ENCODE measurements around the gene FGB.
"Not testable (repeated sequence)": the region's sequence is repeated elsewhere in the genome, so short reads cannot be mapped to it uniquely, and the experiment has no call there.

The FGB gene

GRCh38 chr4:154590329-154591006 is 27.7 kb downstream of the FGB start, which contains the start of gene FGA:
FGA (minus strand) TSS chr4:154590742; CDS start chr4:154590687, 55 bp downstream.
- no peaks in the 10 kb centered on the region for H3K4me1 ChIP-seq
- no peak within 1 kb of the TSS for H3K9ac ChIP-seq
- no peak within 1 kb of the TSS for H3K4me3 ChIP-seq (ENCODE audit: low read depth, low read length)
- H3K9me3 ChIP-seq (ENCODE audit: control insufficient read depth, low read length) = no peaks in the 10 kb centered on the region
- no peaks in the 10 kb centered on the region for H3K27me3 ChIP-seq (ENCODE audit: control insufficient read depth, insufficient read depth, low read length)
- H3K79me2 ChIP-seq = no peaks in the 10 kb centered on the region
- no peak within 1 kb of the TSS for H2AFZ ChIP-seq
- H3K36me3 ChIP-seq (ENCODE audit: control insufficient read depth, insufficient read depth, low read length) = no peaks in the 10 kb centered on the region
- no peak for TF ChIP-seq CTCF (IDR thresholded peaks at IDR 0.05)
- no peak within 1 kb of the TSS for H3K4me2 ChIP-seq (ENCODE audit: low read length)
- H3K27ac ChIP-seq = no peak within 1 kb of the TSS

- Histone ChIP-seq H2AFZ (no peak overlapping the region), H3K27ac (no peak overlapping the region), H3K9ac (no peak overlapping the region), H3K27me3 (ENCODE audit: control insufficient read depth, insufficient read depth, low read length) (no peaks in the 10 kb centered on the region), H3K4me1 (no peaks in the 10 kb centered on the region), H3K79me2 (no peaks in the 10 kb centered on the region), H3K4me2 (ENCODE audit: low read length) (no peak overlapping the region), H3K36me3 (ENCODE audit: control insufficient read depth, insufficient read depth, low read length) (no peaks in the 10 kb centered on the region), H3K4me3 (ENCODE audit: low read depth, low read length) (no peak overlapping the region), H3K9me3 (ENCODE audit: control insufficient read depth, low read length) (no peaks in the 10 kb centered on the region)
- TF ChIP-seq CTCF (IDR thresholded peaks at IDR 0.05) = no peak
These were observed 29.1 kb downstream of the FGB start for GRCh38 chr4:154591890-154592289.

GRCh38 chr4:154593868-154594267 is 31.1 kb downstream of the FGB start:
- no peak for TF ChIP-seq CTCF (IDR thresholded peaks at IDR 0.05)
- H3K27ac ChIP-seq = no peak overlapping the region
- H2AFZ ChIP-seq = no peak overlapping the region
- H3K27me3 ChIP-seq (ENCODE audit: control insufficient read depth, insufficient read depth, low read length) = no peaks in the 10 kb centered on the region
- no peaks in the 10 kb centered on the region for H3K4me1 ChIP-seq
- no peaks in the 10 kb centered on the region for H3K79me2 ChIP-seq
- no peak overlapping the region for H3K9ac ChIP-seq
- no peaks in the 10 kb centered on the region for H3K36me3 ChIP-seq (ENCODE audit: control insufficient read depth, insufficient read depth, low read length)
- H3K9me3 ChIP-seq (ENCODE audit: control insufficient read depth, low read length) = no peaks in the 10 kb centered on the region
- H3K4me3 ChIP-seq (ENCODE audit: low read depth, low read length) = no peak overlapping the region
- no peak overlapping the region for H3K4me2 ChIP-seq (ENCODE audit: low read length)

GRCh38 chr4:154594343-154594742 is 31.5 kb downstream of the FGB start:
- H3K9me3 ChIP-seq (ENCODE audit: control insufficient read depth, low read length); H3K27ac ChIP-seq; H3K4me2 ChIP-seq (ENCODE audit: low read length); H3K27me3 ChIP-seq (ENCODE audit: control insufficient read depth, insufficient read depth, low read length); H2AFZ ChIP-seq; H3K36me3 ChIP-seq (ENCODE audit: control insufficient read depth, insufficient read depth, low read length); H3K79me2 ChIP-seq; H3K4me3 ChIP-seq (ENCODE audit: low read depth, low read length); H3K4me1 ChIP-seq; H3K9ac ChIP-seq: not testable (repeated sequence)

- no peaks in the 10 kb centered on the region for H3K79me2 ChIP-seq
- no peaks in the 10 kb centered on the region for H3K4me1 ChIP-seq
- H2AFZ ChIP-seq = no peak overlapping the region
- no peaks in the 10 kb centered on the region for H3K36me3 ChIP-seq (ENCODE audit: control insufficient read depth, insufficient read depth, low read length)
- TF ChIP-seq CTCF (IDR thresholded peaks at IDR 0.05) = no peak
- no peak overlapping the region for H3K9ac ChIP-seq
- no peak overlapping the region for H3K4me3 ChIP-seq (ENCODE audit: low read depth, low read length)
- H3K27me3 ChIP-seq (ENCODE audit: control insufficient read depth, insufficient read depth, low read length) = no peaks in the 10 kb centered on the region
- H3K27ac ChIP-seq = no peak overlapping the region
- H3K9me3 ChIP-seq (ENCODE audit: control insufficient read depth, low read length) = no peaks in the 10 kb centered on the region
- no peak overlapping the region for H3K4me2 ChIP-seq (ENCODE audit: low read length)
These were observed 33.0 kb downstream of the FGB start for GRCh38 chr4:154595807-154596206.

GRCh38 chr4:154597281-154597680 is 34.5 kb downstream of the FGB start:
- not testable (repeated sequence) for H3K27me3 ChIP-seq (ENCODE audit: control insufficient read depth, insufficient read depth, low read length); H3K36me3 ChIP-seq (ENCODE audit: control insufficient read depth, insufficient read depth, low read length); H3K9me3 ChIP-seq (ENCODE audit: control insufficient read depth, low read length); H3K4me2 ChIP-seq (ENCODE audit: low read length); H3K79me2 ChIP-seq; H2AFZ ChIP-seq; H3K4me3 ChIP-seq (ENCODE audit: low read depth, low read length); H3K9ac ChIP-seq; H3K27ac ChIP-seq; H3K4me1 ChIP-seq

Measured in parathyroid adenoma (tissue), 2 donors.